HG03280 (cell line): ENCODE measurements around the gene HOXA7.

Experiments
- ATAC-seq: cut with Tn5 transposase; IDR thresholded peaks from one replicate; pipeline ENCODE4 v1.9.1; 2021; ENCODE audit warnings: mild to moderate bottlenecking, moderate library complexity; ENCODE audit not compliant: unreplicated experiment

HOXA7 gene

DNA sequence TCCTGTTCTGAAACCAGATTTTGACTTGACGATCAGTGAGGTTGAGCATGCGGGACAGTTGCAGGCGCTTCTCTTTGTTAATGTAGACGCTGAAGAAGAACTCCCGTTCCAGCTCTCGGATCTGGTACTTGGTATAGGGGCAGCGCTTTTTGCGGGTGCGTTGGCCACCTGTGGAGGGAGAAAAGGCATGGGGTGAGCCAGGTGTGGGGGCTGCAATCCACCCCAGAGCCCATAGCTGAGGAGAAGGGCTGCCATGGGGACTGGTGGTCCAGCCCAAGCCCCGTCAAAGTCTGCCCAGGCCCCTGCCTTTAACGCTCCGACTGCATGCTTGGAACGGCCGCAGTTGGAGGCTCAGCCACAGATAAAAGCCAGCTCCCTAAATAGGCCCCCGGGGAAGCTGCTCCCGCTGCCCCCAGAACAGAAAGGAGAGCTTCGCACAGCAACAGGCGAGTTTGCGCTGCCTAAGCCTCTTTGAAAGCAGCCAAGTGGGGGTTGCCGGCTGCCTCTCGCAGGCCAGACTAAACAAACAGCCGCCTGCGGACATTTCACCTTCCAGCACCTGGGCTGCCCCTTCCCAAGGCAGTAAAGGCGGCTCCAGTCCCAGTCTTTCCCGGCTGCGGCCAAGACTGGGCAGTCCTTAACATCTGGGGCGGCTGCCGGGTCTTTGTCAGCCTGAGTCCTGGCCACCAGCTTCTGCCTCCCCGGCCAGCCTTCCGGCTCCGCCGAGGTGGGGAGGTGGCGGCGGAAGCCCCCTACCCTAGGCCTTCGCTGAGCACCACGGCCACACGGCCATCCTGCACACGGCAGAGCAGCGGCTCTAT is 26.6 kb upstream of the HOXA7 start:
- no peak for ATAC-seq

DNA sequence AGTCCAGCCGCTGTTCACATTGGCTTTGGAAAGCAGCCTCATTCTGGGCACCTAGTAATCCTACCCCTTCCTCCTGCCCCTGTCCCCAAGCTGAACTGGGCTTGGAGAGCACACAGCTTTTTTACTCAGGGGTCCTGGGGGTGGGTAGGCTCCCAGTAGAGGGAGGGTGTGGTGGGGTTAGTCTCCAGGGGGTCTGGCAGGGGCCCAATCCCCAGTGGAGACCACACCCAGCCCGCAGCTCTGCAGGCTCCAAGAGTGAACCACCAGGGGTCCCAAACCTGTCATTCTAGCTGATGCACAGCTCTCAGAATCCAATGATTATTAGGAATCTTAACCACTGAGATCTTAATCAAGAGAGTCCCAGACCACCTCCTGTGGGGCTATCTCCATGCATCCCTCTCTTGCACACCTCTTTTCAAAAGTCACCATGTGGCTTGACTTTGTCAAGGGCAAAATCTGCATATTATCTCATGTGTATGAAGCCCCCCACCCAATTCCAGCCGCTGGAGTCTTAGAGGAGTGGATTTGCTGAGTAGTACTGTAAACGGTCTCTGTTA is 25.9 kb upstream of the HOXA7 start:
- no peak for ATAC-seq

DNA sequence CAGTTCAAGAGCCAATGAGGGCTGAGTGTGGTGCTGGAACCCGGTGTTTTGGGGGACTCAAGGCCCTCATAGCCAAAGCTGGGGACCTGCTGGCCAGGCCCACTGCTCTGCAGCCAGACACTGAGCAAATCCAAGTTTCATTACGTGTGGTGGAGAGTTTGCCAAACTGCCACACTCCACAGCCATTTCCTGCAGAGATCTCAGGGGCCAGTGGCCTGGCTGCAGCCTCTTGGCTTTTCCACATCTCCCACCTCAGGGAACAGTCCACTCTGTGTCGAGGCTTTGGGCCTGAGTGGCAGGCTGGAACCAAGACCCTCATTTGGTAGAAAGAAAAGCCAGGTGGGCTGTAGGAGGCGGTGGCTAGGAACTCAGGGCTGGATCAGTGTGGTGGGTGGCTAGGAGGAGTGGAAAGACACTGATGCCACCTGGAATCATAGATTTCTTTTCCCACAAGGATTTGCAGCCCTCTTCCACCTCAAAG is 25.4 kb upstream of the HOXA7 start:
- no peak for ATAC-seq

DNA sequence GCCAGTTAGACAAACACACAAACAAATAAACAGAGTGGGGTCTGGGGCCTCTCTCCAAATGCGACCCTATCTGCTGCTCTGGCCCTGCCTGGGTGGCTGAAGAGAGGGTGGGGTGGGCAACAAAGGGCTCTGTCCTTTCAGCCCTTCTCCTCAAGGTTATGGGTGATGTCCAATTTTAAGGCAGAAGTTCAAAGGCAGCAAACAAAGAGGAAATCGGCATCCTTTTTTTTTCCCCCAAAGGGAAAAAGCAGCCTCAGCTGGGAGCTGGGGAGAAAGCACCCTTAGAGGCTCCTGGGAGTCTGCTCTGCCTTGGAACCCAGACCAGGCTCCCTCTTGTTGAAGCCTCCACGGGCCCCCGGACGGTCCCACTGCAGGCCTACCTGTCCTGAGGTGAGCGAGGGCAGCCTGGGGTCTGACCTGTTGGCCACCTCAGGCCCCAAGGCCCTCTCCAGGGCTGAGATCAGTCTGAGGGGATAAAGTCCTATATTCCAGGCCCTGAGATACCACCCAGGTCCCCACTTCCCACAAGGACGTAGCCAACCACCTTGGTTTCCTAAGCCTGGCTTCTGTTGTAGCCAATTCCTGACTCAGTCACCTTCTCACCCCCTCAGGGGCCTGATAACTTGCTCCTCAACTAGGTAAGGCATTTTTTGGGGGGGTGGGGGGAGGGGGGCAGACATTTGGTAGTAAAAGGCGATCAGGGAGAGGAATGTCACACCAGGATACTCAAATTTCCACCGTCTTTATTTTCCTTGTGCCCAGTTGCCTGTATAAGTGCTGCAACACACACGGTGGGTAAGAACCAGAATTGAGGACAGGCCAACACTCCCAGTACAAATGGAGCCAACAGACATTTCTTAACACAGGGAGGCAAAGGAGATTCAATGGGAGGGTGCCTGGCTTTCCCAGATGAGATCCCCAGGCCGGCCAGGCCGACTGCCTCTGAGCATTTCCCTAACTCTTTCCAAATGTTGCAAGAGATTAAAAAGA is 24.3 kb upstream of the HOXA7 start:
- ATAC-seq, result no peak

DNA sequence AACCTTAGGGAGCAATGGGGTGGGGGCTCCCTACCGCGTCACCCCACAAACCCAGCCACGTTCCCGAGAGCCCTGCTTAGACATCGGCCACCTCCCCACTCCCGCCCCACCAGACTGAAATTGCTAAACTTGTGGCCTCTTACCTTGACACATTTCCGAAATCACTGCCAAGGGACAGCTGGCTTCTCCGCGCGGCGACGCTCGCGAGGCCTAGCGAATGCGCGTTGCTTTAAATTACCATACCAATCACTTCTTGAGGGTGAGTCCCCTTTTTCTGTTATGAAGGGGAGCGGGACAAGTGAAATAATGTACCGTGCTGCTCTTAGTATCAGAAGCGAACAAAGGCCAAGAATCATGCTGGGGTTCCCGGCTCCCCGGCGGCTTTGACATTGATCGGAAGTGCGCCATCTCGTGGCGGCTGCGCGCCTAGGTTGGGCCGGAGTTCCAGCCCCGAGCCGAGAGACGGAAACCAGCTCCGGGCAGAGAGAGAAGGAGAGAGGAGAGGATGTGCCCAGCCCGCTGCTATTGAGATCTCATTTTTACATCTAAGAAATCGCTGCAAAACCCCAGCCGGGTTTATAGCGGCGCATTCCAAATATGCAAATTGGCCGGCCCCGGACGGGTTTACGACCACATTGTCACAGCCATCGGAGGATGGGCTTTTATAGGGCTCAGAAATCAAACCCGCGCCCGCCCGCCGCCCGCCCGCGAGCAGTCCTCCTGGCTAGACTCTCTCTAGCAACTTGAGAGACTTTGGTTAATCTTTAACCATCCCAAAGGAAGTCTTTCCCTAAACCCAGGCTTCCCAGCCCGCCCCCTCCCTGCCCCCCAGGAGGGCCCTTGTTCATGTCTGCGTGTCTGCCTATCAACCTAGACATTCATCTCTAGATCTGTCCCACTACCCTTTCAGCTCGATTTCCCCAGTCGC is 23.3 kb upstream of the HOXA7 start:
- no peak for ATAC-seq

DNA sequence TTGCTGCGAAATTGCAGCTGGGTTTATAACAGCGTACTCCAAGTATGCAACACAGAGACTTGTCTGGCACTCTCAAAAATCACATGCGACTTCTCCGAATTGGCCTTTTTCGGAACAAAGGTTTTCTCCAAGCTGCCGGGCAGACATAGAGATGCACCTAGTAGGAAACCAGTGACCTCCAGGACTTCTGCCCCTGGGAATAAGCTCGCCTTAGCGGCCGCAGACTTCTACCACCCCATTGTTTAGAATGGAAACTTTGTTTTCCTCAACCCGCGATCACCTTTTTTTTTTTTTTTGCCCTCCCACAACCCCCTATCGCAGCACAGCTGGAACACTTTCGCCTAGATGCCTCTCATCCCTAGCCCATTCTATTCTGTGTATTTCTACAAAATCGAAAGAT is 22.6 kb upstream of the HOXA7 start:
- ATAC-seq, result no peak

DNA sequence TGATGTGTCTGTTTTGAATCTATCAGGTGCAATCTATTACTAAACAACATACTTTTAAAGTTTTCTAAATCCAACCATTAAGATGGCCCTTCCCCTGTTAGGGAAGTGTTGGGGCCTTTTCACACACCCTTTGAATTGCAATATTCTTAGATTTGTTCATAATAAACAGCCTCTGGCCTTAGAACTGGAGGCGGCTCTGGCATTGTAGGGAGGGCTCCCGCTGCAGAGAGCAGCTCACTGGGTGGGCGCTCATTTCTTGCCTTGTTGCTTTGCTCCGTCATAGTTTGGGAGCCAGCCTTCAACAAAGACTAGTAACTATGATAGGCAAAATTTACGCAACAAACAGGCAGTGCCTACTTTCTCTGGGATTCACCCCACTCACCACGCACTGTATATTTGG is 21.9 kb upstream of the HOXA7 start:
- no peak for ATAC-seq

DNA sequence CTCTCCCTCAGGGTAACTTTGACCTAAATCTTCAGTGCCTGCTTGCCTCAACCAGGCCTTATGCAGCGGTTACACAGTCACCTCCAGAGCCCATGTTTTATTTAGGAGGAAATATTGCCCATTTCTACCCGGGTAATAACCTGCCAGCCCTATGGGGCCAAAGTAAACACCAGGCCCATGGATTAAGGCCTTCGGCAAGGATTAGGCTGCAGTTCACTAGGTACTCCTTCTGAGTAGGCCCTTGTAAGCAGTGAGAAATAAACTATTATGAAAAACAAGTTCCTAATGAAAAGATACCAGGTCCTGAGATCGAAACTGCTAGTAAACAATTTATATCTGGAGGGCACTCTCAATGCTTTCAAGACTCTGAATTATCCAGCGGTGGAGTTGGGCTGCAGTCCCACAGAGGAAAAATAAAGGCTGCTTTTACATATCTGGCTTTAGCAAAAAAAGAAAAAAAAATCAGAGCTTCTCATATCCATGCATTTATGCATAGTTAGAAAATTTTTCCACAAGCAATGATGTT is 21.4 kb upstream of the HOXA7 start:
- ATAC-seq, result no peak

DNA sequence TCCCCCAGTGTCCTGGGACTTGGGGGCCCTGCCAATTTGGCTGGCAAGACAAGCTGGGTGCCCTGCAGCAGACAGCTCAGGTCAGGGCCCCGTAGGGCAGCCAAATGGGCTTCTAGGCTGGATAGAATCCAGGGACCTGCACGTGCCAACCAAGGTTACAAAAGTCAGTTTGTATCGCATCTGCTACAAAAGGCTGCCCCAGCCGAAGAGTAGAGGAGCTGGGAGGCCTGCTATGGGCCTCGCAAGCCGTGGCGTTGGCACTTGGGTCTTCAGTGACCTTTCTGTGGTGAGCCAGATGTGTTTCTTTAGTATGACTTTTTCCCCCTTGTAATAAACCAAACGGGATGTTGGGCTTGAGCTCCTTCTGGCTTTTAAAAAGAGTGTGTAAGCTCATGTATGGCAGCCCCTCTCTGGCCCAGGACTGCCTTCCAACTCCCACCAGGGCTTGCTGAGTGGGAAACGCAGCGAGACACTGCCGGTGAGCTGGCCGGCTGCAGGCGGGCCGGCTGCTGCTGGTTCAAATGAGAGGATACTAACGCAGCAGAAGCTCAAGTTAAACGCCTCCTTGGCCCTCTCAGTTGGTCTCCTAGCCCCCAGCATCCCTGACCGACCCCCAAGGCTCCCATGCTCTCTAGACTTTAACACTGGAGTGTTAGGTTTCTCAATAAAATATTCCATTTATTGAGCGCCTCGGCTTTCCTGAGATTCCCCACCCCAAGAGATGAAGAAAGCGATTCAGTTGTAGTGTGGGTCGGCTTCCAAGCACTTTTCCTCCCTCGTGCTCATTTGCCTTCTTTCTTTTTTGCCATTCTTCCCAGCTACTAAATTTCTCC is 20.7 kb upstream of the HOXA7 start:
- no peak for ATAC-seq

DNA sequence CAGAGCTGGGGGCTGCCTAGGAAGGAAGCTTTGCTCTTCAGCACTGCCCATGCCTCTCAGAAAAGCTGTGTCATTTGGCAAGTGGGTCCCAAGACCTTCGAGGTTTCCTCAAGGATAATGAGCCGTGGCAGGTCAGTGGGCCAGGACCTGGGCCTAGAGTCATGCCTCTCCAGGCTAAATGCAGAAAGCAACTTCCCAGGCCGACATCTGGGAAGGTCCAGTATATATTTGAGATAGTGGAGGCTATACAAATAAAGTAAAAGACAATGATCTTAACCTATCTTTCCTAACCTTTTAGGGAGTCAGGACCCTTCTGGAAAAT is 20.0 kb upstream of the HOXA7 start:
- no peak for ATAC-seq

DNA sequence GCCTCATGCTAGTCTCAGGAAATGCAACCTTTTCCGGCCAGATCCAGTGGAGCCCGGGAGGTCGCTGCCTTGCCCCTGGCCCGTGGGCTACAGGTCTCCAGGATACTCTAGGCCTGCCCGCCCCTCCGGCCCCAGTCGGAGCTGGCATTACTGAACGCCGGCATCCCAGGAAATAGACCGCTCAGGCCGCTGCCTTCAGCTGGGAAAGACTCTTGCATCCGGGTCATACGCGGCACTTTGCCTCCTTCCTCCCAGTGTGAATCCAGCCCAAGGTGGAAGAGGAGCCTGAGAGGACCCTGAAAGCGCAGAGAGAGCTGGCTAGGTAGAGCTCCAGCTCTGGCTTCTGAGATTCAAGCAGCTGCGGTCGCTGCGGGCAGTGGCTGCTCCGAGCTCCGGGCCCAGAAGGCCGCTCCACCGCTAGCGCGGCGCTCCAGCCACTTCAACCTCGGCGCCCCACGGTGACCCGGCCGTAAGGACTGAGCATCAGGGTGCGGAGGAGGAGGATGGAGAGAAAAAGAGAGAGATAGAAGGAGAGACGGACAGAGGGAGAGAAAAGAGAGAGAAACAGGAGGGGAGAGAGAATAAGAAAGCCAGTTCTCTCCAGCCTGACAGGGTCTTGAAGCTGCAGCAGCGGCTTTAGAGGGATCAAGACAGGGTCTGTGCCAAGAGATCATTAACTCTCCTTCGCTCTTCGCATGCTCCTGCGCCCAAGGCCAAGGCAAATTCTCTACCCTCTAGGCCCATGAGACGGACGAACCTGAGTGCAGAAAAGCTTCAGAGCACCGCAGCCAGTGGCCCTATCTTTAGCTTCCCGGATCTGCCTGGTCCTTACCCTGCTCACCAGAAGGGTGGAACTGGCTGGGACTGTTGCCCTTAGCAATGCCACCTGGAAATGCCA is 19.4 kb upstream of the HOXA7 start:
- no peak for ATAC-seq

DNA sequence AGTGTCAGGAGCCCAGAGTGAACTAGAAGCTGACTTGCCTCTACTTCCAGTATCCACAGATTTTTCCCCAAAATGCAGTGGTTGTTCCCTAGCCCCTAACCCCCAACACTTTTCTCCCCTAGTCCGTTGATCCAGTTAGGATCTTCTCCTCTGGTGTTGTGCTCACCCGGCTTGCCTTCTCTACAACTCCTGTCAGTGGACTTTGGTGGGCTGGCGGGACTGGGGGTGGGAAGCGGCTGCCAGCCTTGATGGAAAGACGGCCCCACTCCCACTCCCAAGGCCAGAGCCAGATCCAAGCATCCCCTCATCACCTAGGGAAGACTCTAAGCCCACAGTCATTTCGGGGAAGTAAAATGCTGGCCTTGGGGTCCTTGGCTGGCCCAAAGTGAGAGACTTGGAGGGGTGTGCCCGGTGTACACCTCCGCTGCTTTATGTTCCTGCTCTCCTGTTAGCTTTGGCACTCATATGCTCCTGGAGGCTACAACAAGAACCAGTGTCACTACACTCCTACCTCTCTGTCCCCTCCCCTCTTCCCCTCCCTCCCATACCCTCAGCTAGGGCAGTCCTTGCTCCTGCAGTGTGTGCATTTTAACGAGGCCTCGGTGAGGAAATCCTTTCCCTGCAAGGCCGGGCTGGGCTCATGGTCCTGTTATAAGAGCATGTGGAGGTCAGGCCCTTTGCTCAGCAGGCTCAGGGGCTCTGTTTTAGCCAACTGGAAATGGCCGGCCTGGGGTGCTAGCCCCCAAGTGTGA is 18.6 kb upstream of the HOXA7 start:
- no peak for ATAC-seq

DNA sequence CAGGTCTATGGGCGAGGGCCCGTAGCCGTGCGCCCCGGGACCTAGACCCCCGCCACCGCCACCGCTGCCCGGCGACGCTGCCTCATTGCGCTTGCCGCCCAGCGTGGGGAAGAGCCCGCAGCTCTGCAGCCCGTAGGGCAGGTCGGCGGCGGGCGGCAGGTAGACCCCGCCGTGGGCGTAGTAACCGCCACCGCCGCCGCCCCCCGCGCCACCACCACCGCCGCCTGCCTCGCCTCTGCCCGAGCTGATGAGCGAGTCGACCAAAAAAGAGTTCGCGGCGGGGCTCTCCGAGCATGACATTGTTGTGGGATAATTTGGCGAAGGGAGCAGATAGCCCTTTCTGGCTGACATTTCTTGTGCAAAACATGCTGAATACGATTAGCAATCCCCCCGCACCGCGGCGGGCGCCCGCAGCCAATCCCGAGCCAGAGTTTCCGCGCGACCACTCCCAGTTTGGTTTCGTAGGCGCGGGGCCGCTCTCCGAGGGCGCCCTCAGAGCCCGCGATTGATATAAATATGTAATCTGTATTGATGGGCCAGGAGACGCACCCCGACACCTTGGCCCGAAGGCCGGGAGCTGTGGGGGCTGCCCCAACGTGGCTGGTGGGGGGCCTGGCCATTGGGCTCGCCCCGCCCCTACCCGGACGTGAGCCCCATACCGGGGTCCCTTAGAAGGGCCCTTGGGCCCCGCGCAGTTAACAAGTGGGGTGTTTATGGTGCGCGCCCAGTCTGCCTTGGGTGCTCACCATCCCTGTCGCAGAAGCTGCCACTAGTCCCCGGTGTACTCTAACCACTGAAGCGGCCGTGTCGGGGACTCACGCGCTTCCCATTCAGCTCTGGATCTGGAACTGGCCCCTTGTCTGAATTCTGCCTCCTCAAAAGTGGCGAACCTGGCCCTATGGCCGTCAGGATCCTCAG is 17.7 kb upstream of the HOXA7 start, which contains the start of gene HOXA10:
HOXA10 (minus strand) TSS at position 365 of the 918 bp plus-strand sequence; CDS start at position 351, 14 bp downstream.
- no peak for ATAC-seq

DNA sequence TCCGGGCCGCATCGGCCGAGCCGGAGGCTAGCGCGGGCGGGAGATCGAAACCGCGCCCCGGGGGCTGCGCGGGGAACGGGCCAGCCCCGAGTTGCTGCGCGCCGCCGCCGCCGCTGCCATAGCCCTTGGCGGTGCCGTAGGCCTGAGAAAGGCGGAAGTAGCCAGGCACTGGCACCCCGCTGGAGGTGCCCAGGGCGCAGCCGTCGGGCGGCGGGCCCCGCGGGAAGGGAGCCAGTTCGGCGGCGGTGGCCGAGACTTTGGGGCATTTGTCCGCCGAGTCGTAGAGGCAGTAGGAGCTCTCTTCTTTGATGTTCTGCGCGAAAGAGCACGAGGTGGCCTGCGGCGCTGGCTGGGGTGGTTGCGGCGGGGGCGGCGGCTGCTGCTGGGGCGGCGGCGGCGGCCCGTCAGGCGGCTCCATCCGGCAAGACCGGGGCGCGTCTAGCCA is 17.1 kb upstream of the HOXA7 start:
- no peak for ATAC-seq

DNA sequence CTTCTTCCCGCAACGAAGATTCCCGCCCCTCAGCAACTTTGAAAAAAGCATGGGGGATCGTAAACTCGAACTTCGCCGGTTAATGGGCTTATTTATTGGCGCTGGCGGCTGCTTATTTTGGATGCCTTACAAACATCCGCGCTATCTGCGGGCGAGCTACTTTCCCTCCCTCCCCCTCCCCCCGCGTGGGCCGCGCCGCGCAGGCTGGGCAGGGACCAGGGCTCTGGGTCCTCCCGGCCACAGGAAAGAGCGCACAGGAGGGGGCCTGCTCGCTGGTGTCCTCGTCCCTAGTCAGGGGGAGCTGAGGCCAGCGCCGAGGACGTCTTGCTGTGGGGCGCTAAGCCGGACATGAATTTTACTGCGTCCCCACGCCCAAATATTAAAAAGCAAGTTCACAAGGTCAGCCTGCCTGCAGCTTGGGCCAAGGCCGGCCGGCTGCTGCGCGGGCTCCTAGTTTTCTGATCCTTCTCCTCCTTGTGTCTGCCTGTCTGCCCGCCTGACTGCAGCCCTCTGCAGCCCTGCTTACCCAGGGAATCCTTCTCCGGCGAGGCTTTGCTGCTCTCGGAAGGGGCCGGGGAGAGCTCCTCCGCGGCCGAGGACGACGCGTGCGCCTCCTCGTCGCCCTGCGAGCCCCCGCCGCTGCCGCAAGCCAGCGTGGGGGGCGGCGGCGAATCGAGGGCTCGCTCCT is 16.5 kb upstream of the HOXA7 start:
- ATAC-seq, result no peak

DNA sequence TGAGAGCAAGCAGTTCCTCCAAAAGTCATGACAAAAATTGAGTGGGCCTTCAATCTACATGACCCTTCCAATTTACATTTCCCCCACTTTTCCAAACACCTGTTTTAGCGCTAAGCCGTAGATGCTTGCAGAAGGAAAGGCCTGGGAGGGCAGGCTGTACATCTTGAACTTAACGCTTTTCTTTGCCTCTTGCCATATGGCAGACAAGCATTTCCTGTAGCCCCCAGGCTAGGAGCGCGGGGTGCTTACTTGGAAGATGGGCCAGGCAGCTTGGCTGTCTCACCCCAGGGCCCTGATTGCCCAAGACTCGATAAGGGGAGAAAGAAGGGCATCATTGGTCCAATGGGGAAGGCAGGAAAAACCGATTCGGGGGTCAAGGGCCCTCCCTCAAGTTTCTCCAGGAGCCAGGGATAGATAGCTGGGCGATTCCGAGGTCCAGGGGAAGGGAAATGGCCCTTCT is 15.9 kb upstream of the HOXA7 start:
- no peak for ATAC-seq
